Right kidney (tissue), 1 donor: ENCODE results near the gene HECW1.
A peak's percentile ranks its signal among the peaks of the same experiment; 100 is the strongest.
"Not testable (repeated sequence)": the region's sequence is repeated elsewhere in the genome, so short reads cannot be mapped to it uniquely, and the experiment has no call there.

ENCODE experiments used
- DNase-seq: peaks from one replicate; pipeline ENCODE4 v3.0.0-alpha.2; 2016

Gene HECW1

GRCh38 chr7:43210539-43210938 lies 98.1 kb downstream of the HECW1 start:
- DNase-seq = not testable (repeated sequence)

GRCh38 chr7:43211286-43211685 lies 98.8 kb downstream of the HECW1 start:
- DNase-seq = no peak

- DNase-seq = no peak
Measured at GRCh38 chr7:43211693-43212092, 99.2 kb downstream of the HECW1 start.

- no peak for DNase-seq
Measured at GRCh38 chr7:43212921-43213320, 100.5 kb downstream of the HECW1 start.

- DNase-seq = no peak
Measured at GRCh38 chr7:43215061-43215460, 102.6 kb downstream of the HECW1 start.

- no peak for DNase-seq
Measured at GRCh38 chr7:43217055-43217454, 104.6 kb downstream of the HECW1 start.

GRCh38 chr7:43218901-43219300 lies 106.5 kb downstream of the HECW1 start:
- not testable (repeated sequence) for DNase-seq

GRCh38 chr7:43220250-43220649 lies 107.8 kb downstream of the HECW1 start:
- DNase-seq = no peak

GRCh38 chr7:43220742-43221141 lies 108.3 kb downstream of the HECW1 start:
- no peak for DNase-seq

- no peak for DNase-seq
Measured at GRCh38 chr7:43229801-43230200, 117.4 kb downstream of the HECW1 start.

- DNase-seq = no peak
Measured at GRCh38 chr7:43232366-43232765, 119.9 kb downstream of the HECW1 start.

- no peak for DNase-seq
Measured at GRCh38 chr7:43234073-43234472, 121.6 kb downstream of the HECW1 start.

- no peak for DNase-seq
Measured at GRCh38 chr7:43234968-43235367, 122.5 kb downstream of the HECW1 start.

- no peak for DNase-seq
Measured at GRCh38 chr7:43240565-43240964, 128.1 kb downstream of the HECW1 start.

- DNase-seq = no peak
Measured at GRCh38 chr7:43242628-43243255, 130.3 kb downstream of the HECW1 start.

- DNase-seq = no peak
Measured at GRCh38 chr7:43244232-43244631, 131.8 kb downstream of the HECW1 start.

- no peak for DNase-seq
Measured at GRCh38 chr7:43244784-43245183, 132.3 kb downstream of the HECW1 start.

GRCh38 chr7:43247757-43248156 lies 135.3 kb downstream of the HECW1 start:
- DNase-seq = no peak

- no peak for DNase-seq
Measured at GRCh38 chr7:43248553-43248952, 136.1 kb downstream of the HECW1 start.

GRCh38 chr7:43248961-43249822 lies 136.7 kb downstream of the HECW1 start:
- no peak for DNase-seq

- DNase-seq = no peak
Measured at GRCh38 chr7:43249823-43250145, 137.3 kb downstream of the HECW1 start.

GRCh38 chr7:43260980-43261878 lies 148.8 kb downstream of the HECW1 start:
- peak; percentile 66 for DNase-seq

GRCh38 chr7:43265139-43265538 lies 152.7 kb downstream of the HECW1 start:
- DNase-seq = no peak
